NCI-H1417 (cell line): ENCODE data around the gene CPVL.
A peak's percentile ranks its signal among the peaks of the same experiment; 100 is the strongest.

Experiments
- DNase-seq, 3 experiments: peaks; one replicate each; lab custom pipeline; 2025; lab: John Stamatoyannopoulos, UW

The CPVL gene

DNA sequence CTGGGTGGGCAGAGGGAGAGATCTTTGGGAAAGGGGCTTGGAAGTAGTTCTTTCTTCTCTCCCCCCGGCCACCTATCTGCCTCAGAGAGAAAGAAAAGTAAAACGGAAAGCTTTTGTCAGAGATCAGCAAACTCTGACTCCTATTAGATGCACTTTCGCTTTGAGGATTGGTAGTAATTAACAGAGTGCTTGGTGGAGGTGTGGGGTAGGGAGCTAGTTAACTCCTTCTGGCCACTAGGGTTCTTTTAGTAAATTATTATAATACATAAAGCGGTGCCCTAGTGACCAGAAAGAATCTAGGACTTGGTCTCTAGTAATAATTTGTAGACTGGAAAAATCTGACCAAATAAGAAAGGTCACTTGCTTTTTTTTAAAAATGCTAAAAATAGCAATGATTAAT, 54.6 kb downstream of the CPVL start:
- peak in 1 of 3 experiments; percentile 18 for DNase-seq

DNA sequence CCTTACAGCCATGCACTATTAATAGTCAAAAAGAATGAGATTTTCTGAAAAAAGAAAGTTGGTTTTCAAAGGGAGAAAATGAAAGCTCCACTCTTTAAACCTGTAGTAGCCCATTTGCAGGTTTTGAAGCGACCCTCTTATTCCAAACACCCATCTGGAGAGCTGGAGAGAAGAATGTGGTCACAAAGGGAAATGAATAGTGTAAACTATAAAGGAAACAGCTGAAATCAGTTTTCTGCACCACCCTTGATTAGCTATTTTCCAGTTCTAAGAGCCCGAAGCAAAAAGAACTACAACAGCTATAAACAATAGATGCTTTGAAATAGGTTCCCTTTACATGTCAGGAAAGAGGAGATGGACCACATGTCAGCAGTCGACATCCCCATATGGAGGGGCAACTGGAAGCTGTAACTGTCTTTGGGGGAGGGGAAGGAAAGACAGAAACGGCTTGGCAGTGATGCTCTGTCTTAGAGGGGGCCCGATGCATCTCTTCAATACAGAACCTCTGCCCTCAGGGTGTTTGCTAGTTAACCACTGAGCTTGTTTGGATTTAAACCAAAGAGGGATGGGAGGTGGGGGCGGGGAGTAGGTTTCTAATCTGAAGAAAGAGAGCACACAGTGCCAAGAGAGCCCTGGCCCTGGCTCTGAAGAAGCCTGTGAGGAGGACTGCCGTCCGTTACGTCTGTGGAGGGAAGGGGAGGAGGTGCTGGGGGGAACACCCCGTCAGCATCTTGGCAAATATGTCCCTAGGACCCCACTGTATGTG, 55.3 kb downstream of the CPVL start:
- peak in 2 of 3 experiments; percentile 10 to 46 for DNase-seq

DNA sequence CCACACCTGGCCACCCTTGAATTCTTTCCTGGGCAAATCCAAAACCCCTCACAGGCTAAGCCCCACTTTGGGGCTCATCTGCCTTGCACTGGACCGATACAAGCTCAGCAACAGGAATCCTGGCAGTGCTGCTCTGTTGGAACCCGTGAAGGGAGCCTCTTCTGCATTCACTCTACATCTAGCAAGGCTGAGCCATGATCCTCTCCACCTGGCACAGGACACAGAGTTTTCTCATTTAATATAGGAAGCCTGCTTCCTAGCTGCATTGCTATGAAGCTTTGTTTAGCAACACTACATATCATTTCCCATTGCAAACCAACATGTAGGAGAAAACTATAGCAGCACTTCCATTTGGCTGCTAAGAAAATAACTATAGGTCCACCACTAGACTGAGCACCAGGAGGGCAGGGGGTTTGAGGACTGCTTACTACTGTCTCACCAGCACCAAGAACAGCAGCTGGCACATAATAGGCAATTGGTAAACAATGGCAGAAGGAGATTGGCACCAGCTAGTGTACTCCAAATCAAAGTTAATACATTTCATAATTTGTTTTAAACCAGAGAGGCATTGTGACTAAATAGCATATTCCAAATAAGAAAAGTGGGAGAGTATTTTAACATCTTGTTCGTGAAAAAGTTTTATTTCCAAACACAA, 56.1 kb downstream of the CPVL start:
- DNase-seq: peak in 1 of 3 experiments; percentile 19

DNA sequence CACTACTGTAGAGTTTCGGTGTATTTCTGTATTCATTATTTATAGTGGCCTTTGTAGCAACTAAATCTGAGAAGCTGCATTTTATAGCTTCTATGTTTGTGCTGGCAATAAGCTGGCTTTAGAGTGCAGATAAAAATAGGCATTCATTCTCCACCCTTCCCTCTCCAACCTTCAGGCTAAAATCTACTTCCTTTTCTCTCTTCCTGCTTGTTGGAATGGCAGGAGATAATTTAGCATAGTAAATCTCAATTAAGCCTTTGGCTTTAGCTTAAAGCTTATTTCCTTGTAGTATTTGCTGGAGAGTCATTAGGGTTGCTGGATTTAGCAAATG, 58.5 kb downstream of the CPVL start:
- DNase-seq: no peak

DNA sequence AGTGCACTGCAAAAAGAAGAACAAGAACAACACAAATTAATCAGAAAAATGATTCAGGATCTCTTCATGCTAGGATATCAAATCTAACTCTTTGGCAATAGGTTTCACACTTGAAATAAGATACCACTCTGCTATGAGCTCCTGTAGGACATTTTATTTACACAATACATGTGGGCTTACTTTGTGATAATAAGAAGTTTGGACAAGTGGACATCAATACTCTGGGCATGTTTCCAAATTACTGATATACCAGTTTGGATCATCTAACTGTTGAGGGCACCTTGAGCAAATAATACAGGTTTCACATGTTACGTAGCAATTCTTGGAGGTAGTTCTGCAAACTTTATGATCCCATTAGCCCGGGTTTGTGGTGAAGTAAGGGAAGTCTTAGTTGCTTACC, 59.8 kb downstream of the CPVL start:
- DNase-seq: peak in 2 of 3 experiments; percentile 52 to 54

DNA sequence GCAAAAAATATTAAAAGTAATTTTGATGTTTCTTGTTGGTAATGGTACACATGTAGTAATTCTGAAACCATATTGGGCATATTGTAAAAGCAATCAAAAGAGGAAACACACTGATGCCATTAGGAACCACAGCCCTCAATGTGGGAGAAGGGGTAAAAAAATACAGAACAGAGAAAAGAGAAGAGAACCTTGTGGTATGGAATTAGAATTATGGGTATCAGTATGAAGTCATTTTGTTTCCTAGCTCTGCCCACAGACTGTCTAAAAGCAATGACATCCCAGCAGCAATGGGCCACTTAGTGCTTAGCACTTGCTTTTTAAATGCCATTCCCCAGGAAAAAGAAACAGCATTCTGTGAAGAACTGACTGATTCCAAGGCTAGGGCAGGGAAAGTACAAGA, 61.5 kb downstream of the CPVL start:
- DNase-seq: no peak

DNA sequence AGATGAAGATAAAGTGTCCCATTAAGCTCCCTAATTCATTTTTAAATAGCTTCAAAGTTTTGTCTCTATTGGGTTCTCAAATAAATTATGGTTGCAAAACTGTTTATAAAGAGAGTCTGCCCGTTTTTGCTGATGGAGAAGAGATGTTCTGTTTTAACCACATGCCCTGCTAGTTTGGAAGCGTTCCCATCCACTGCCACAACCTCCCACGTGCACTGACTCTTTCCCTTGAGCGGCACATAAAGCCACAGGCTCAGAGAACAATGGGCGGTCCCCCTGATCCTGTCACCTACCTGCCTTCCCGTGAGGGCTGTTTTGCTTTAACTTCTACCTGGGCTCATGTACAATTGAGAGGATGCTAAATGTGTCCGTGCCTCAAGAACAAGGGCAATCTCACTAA, 65.5 kb downstream of the CPVL start:
- peak in 1 of 3 experiments; percentile 42 for DNase-seq

DNA sequence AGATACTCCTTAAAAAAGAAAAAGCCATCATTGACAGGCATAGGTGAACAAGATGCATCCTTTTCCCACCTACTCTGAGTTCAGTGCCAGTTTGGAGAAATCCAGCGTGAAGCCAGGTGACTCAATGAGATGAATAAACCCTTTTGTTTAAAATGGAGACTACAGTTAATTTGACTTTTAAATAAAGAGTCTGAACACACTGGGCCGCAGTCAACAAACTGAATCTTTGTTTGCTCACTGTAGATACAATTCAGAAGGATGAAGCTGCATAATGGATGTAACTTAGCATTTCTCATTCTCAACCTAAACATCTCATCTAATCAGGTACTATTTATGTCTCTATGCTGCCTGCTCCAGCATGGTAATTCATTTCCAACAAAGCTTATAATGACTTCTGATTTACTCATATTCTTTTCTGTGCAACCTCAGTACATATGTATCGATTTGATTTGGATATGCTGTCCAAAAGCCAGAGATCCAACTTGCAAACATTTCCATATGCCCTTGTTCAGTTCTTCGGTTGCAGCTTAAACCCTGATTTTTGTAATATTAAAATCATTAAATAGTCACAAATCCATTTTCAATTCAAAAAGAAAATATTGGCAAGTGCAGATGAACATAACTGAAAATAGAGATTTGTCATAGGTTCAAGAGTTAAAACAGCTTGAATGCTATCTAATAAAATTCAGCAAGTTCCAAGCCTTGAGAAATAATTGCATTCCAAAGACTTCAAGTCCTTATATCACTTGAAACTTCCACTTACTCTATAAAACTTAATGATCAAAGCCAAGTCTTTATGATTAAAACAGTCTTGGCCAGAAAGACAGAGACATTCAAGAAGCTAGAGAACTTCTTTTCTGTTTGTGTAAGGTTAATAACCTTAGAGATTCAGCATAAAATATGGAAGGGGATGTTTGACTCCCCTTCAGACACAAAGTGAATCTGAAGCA, 67.8 kb downstream of the CPVL start:
- DNase-seq: no peak

DNA sequence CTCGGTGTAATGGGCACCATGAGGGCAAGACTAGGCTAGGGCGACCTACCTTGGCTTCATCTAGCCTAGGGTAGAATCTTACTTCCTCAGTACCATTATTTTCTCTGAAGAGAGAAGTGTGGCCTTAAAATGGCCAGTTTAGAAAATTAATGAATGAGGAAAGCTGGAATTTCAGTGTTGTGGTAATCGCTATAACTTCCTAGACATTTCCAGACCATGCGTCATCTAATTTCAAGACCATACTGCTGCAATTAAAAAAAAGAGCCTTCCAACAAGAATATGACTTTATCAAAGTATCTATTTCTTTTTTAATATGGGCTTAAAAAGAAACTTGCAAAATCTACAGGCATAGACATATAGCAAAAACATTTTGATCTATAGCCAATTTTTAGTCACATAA, 68.5 kb downstream of the CPVL start:
- DNase-seq: no peak

DNA sequence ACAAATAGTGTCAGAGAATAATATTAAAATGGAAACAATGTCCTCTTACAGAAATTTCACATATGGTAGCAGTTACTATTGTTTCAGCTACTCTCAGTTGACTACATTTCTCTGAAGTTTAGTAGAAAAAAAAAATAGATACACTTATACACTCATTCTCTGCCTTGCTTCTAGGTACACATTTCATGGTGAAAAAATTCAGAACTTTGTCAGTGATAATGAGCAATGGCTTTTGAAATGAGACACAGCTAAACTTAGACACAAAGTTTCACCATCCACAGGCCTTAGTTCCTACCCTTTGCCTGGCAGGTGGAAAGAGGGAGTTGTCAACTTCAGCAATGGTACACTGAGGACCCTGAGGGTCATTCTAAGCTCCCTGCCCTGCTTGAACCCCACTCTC, 69.2 kb downstream of the CPVL start:
- no peak for DNase-seq

DNA sequence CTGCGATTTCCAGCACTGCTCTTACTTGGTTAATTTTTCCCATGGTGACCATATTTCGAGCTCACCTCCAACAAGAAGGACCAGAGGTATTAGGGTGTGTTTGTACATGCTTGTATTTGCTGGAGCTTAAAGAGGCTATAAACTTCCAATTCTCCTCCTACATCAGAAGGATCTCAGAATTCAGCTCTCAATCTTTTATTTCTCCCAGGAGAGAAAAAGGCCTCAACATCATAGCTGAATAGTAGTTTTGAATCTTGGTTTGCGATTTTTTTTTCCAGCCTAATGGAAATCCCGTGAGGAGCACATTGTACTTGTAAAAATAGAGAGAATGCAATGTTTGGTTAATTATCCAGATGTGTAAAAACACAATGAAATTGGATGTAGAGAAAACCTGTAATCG, 69.7 kb downstream of the CPVL start:
- DNase-seq: peak in 1 of 3 experiments; percentile 15

DNA sequence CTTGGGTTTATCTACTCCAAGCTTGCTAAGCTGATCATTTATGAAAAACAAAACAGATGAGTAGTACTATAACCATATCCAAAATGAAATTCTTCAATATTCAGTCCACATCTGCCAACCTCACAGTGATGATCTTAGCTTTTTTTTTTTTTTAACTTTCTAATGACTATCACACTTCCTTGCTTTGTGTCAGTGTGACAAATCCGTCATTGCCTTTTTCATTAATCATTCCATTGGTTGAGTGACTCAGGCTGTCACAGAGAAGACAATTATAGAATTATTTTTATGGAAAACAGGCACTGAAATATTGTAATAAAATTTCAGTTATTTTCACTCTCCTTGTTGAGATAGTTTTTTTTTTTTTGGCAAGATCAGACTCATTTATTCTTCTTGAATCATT, 70.7 kb downstream of the CPVL start:
- no peak for DNase-seq

DNA sequence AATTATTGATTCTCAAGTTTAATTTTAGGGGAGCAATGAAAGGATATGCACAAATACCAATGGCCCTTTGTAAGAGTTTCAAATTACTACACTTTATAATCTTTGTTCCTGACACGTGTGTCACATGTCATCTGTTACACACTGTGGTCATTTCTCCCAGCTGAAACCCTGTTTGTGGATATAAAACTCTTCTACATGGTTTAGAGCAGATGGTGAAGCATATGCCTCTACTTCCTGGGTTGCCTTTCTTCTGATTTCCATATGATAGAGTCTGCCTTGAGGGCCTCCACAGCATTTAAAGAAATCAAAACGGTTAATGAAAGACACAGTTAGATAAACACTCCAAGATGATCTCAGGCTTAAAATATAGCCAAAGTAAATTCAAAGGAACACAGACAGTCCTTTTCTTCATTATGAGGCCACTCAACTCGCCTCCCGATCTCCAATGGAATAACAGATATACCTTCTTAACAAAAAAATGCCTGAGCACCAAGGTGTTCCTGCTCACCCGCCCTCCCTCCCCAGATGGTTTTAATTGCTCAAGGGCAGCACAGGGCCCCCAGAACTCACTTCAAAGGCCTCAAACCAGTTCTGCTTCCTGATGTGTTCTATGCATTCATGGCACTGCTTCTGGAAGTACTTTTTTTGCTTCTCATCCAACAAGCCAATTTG, 75.0 kb downstream of the CPVL start:
- peak in 1 of 3 experiments; percentile 37 for DNase-seq

DNA sequence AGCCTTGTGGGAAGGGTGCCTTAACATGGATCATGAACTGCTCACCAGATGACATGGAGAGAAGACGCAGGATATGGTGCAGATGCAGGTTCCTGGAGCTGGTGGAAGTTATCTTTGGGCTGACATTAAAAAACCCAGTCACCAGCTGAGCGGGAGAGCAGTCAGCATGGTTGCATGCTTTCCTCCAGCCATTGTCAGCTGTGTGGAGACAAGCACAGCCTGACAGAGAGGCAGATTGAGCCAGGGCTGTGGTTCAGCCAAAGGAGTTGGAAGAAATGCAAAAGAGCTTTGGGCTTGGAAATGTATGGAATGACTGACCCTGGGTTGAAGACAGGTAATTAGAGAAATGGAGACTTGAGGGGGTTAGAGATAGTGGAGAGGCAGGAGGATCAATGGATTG, 79.7 kb downstream of the CPVL start:
- DNase-seq: no peak

DNA sequence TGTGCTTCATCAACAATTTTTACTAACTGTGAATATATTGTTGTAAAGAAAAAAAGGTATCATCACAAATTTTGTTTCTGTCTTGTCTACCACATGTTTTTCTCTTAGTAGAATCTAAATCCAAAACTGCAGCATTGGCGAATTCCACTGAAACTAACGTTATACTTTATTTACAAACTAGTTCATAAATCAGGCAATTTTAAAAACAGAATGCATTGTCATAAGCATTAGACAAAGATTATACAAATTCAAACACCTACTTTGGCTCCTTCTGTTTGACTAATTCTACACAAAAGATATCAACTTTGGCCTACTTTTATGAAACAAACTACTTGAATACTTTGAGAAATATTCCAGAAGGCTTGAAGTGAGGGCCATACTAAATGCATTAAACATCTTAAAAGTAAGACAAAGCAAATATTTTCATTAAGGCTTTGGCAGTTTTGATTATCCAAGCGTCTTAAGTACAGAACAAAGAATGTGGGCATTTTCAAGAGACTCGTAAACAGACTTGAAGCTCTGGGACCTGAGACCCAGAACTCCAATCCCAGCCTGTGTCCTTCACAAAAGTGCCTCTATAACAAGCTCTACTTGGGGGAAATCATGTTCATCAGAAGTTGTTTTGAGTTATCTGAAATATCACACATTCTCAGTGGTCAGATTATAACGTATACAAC, 81.0 kb downstream of the CPVL start:
- DNase-seq: no peak

DNA sequence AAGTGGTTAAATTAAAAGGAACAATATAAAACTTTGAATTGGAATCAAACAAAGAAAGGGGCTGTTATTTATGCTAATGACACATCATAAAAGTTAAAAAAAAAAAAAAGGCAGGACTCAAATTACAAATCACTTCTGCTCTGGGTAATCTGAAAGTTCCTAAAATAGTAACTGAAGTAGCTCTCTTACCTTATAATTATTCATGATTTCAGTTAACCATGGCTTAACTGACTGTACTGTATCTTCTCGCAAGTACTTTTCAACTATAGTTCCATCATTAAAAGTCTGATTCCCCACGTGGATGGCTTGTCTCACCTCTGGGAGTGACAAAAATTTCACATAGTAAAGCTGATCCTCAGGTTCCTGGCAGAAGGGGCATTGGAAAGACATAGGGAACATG, 82.5 kb downstream of the CPVL start:
- DNase-seq: peak in 1 of 3 experiments; percentile 40

DNA sequence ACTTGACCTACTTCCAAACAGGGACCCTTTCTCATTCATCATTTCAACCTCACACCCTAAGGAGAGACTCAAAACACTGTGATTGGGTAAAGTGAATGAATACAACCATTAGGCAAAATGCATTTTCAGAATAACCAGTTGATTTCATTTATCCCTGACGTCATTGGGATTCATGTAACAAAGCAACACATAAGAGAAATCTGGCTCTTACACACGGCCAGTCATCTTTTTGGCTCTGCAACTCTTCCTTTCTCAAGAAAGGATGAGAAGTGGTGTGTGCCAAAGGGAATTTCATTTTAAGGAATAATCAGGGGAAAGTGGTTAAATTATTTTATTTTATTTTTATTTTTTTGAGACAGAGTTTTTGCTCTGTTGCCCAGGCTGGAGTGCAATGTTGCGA, 83.1 kb downstream of the CPVL start:
- no peak for DNase-seq

DNA sequence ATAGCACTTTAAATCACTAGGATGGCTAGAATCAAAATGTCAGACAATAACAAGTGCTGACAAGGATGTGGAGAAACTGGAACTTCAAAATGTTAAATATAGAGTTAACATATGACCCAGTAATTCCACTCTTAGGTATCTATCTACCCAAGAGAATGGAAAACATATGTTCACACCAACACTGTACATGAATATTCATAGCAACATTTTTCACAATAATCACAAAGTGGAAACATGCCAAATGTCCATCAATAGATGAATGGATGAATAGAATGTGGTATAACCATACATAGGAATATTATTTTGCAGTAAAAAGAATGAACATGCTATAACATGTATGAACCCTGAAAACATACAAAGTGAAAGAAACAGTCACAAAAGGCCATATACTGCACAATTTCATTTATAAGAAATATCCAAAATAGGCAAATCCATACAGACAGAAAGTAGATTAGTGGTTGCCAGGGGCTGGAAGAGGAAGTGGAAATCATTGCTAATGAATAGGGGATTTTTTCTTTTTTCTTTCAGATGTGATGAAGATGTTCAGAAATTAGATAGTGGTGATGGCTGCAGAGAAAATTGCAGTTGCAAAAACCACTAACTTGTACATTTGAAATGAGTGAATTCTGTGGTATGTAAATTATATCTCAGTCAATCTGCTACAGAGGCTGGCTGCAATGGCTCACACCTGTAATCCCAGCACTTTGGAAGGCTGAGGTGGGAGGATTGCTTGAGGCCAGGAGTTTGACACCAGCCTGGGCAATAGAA, 93.0 kb downstream of the CPVL start:
- no peak for DNase-seq

DNA sequence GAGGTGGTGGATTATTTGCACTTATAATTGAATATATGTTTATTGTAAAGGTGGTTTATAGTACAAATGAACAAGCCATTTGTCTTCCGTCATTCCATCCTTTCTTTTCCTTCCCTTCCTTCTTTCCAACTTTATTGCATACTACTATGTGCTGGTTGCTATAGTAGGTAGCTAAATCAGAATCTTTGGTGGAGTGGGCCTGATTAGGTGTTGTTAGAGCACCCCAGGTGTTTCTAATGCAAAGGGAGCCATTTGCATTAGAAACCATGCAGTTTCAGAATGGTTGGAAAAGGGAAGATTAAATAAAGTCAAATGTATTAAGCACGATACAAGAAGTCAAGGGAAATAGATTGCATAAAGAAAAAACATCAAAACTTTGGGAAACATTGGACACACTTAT, 99.4 kb downstream of the CPVL start:
- DNase-seq: no peak

DNA sequence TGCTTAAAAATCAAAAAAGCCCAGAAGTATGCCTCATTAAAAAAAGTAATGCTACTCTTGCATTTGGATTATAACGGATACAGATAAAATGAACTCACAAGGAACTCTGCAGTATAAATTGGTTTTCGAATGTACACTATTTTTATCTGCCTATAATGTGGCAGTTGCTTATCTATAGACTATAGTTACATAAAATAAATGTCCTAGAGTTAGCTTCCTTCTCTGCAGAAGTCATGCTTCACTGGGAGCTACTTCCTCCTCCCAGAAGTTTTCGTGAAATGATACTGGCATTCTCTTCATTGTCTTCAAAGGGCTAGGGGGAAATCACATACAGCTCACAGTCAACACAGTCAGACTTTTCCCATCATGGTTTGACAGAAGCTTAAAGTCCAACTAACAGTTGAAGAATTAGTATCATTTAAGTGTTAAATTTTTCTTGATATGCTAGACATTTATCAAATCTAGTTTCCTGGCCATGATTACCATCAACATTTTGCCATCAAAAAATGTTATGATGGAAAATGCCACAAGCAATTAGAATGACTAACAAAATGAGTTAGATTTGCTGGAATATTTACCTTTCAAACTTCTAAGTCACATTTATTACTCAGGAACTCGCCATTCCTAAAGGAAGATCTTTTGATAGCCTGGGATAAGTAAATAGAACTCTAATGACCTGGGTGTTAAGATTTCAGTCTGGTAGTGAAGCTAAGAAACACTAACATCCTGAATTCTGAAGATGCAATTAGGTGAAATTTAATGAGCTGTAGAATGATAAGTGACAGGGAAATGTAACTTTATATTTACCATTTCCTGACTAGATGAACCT, 100.9 kb downstream of the CPVL start:
- no peak for DNase-seq
